GM21723 (cell line): ENCODE data around the gene SH3YL1.
"Not testable (repeated sequence)": the region's sequence is repeated elsewhere in the genome, so short reads cannot be mapped to it uniquely, and the experiment has no call there.

Experiments used
- ATAC-seq: cut with Tn5 transposase; IDR thresholded peaks from one replicate; pipeline ENCODE4 v1.9.1; 2021; ENCODE audit warnings: mild to moderate bottlenecking, moderate library complexity; ENCODE audit not compliant: unreplicated experiment

Gene SH3YL1

DNA sequence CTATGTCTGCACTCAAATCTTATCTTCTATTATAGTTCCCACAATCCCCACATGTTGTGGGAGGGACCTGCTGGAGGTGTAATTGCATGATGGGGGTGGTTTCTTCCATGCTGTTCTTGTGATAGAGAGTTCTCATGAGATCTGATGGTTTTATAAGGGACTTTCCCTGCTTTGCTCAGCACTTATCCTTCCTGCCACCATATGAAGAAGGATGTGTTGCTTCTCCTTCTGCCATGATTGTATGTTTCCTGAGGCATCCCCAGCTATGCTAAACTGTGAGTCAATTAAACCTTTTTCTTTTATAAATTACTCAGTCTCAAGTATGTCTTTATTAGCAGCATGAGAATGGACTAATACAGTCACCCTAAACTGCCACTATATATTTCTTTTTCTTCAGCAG is 79.1 kb downstream of the SH3YL1 start:
- ATAC-seq = no peak

DNA sequence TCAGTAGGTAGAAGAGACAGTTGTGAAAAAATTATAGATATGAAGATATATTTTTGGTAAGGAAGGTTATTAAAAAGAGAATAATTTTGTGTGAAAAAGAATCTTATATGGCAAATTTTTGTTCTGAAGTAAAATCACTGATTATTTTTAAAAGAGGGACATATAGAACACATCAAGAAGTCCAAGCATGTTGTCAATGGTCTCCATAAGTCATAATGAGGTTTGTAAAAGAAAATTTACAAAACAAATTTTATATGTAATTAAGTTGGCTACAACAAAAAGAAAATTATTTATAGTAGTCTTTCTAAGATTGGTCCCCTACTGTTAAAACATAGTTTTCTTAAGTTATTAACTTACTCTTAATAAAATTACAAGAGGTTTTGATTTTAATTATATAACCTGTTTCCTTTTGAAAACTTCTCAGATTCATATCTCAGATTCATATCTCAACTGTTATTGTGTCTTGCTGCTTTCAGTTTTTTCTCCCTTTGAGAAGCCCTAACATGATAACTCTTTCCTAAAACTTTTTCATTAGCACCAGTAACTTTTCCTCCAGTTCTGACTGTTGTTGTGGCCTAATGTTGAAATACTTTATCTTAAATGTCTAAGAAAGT is 81.2 kb downstream of the SH3YL1 start:
- no peak for ATAC-seq

DNA sequence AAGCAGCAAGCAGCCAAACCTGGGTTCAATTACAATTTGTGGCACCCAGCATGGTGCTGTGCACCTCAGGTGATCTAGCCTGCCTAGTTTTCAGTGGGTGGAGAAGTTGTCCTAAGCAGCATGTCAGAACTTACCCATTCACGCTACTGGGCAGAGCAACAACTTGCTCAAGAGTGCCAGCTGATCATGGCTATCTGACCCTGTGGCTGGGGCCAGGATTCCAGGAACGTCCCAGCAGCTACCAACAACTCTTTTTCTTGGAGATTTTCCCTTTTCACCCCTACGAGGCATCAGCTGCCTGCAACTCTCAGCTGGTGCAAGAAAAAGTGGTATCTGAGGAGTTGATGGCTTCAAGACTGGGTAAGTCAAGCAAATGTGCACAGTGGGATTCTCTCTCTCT is 83.5 kb downstream of the SH3YL1 start:
- ATAC-seq = no peak

DNA sequence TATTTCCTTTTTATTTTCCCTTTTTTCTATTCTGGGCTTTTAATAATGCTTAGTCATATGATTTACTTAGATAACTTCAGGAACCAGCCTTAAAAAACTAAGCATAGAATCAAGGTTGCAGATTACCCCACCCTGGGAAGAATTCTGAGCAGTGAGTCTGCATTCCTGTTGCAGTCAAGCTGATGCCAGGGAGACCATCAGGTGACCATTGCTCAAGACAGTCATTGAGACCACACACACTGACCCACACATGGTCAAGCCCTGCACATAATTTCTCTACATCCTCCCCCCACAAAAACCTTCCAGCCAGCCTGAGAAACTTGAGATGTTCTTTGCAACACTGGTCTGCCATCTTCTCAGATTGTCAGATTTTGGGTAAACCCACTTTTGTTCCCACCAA is 83.9 kb downstream of the SH3YL1 start:
- no peak for ATAC-seq

DNA sequence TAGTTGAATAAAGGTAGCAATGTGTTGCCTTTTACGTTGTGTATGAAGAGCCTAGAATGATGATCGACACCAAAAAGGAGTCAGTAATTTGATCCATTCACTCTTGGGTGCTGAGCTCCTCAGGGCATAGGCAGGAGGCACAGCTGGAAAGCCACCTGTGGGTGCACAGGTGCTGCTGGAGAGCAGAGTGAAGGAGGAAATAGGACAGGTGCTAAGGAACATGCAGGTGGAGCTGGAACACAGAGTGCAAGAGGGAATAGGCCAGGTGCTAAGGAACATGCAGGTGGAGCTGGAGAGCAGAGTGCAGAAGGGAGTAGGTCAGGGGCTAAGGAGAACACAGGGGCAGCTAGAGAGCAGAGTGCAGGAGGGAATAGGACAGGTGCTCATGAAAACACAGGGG is 86.1 kb downstream of the SH3YL1 start:
- no peak for ATAC-seq

DNA sequence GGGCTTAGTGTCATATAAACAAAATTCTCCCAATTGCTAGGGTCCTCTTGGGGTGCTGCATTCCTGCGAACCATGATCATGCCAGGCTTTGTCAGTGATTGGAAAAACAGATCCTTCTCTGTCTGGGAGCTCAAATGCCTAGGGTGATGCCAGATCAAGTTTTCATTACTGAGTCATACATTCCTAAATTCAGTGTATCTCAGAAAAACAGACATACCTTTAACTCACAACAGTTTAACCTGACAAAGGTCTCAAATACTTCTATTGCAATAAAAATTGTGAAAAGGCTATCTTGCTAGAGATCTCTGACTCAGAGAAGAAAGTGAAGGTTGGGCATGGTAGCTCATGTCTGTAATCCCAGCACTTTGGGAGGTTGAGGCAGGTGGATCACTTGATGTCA is 86.9 kb downstream of the SH3YL1 start:
- no peak for ATAC-seq

DNA sequence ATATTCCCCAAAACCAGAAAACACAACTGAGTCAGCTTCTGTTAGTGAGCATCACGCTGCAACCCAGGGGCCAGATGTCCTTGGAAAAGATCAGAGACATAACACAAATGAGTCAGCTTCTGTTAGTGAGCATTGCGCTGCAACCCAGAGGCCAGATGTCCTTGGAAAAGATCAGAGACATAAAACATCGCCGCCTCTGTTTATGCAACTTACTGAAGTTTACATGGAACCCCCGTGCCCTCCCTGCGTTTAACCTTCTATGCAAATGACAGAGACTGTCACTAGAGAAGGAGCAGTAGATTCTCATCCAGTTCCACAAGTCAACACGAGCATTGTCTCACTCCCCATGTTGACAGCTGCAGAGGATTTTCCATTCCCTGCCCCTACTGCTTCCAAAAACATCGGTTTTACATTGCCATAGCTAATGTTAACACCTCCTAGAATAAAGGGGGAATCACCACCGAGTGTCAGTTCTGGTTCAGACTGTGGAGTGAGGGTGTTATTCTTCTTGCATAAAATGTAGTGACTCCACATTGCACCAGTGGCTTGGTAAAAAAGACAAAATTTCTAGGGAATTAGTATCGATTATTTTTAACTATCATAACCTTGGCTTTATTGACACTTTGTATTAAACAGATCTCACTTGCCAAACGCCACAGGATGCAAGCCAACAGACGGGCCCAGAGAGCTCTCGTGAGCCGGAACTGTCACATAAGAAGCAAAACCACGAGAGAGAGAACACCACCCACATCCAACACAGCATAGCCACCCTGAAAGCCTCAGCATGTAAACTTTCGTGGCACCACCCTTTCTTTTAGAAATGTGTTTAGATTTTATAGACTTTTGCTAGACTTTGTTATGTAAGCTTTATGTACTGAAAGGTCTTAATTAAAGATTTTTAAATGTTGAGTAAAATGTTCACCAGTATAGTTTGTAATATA is 87.7 kb downstream of the SH3YL1 start:
- no peak for ATAC-seq

DNA sequence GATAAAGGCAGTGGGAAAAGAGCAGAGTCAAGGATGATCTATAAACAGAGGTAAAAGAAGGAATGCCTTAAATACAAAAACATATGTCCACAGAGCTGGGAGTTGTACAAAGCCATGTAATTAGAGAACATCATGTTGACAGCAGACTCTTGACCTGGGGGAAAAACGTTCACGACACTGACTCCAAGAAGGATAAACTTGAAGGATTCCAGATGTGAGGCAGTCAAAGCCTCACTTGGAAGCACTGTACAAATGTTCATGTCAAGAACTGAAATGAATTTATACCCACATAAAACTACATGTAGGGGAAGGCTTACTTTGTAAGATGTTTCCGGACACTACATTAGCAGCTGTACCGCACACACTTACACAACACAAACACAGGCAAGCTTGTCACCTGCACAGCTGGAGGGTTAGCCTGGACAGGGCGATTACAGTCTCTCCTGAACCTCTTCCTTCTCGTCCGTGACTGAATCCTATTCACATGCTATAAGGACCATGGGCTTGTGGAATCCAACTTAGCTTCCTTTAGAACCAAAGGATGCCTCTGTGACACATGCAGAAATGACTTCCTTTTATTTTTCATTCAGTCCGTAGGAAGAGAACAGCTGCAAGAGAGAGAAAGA is 88.6 kb downstream of the SH3YL1 start:
- no peak for ATAC-seq

DNA sequence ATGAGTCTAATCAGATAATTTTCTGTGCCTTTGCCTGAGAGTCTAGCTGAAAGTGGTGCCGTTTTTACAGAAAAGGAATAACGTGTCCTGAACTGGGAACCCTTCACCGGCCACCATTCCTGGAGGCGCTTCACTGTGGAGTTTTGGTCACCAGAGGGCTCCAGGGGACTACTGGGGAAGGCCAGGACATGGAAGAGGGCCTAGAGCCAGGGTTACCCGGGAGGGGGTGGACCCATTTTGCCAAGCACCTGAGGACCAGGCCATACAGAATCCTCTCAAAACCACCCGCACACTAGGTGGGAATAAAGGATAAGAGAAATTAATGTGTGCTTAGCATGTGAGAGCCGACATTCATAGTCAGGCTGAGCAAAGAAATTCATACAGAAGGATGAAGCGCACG is 91.7 kb downstream of the SH3YL1 start:
- not testable (repeated sequence) for ATAC-seq

DNA sequence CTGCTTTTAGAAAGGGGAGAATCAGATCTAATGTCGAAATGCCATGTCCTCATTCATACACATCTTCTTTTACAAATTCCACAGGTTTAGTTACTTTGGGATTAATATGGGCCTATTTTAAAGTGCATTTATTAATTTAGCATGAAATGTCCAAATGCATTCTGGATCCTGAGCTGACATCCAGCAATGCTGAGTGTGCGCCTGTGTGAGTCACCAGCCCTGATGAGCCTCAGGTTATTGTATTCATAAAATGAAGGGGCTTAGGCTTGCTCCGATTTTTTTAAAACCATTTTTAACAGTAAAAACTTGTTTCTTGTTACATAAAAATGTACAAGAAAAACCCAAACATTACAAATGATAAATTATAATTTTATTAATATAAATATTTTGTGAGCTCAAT is 94.1 kb downstream of the SH3YL1 start:
- ATAC-seq = no peak
